T-helper 1 cell treated with Interleukin-12 subunit alpha and Interleukin-12 subunit beta and Interleukin-4 antibody, amounts not matched to agents 30 ng/mL and 1 ng/mL, for 36 hours (primary cell): Measurements from ENCODE around the gene ZNF677. TPM values are rescaled to one million over a fixed set of nuclear protein-coding genes. Genes with fewer than 3 reads are reported as not detected.

Source experiments
- intact Hi-C: fragments of 100-400 bp; cut with micrococcal nuclease; formaldehyde crosslinking; loops from one replicate; pipeline ENCODE4 v1.15.1; 2024
- total RNA-seq: library from RNA; stranded (reverse); gene quantifications from 2 replicates; pipeline ENCODE4 v1.2.3, GENCODE V29; 2022

Gene ZNF677
- total RNA-seq, 1 donor from 2014 or later = 3.2 TPM

DNA sequence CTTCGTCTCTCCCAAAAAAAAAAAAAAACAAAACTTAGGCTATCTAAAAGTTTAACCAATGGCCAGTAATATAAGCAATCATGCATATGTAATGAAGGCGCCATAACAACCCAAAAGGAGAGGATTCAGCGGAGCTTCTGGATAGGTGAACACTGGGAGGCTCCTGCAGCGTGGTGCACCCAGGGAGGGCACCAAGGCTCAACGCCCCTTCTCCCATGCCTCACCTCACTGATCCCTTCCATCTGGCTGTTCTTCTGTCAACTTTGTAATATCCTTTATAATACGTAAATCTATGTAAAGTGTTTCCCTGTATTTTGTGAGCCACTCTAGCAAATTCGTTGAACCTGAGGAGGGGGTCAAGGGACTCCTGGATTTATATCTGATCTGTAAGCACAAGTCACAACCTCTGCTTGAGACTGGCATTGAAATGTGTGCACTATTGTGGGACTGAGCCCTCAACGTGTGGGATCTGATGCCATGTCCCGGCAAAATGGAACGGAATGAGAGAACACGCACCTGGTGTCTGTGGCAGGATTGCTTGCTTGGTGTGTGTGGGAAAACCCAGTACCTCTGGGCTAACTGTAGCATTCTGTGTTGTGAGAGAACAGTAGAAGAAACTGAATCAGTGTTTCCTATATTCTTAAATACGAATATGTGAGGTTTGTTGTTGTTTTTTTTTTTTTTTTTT, 61.0 kb downstream of the ZNF677 start:
- intact Hi-C loops = loop anchor here (1.0 to 10.0 kb wide), 9 partner anchors 90 to 1619 kb away; partner anchors contain the start of genes MYADM, PRPF31, TFPT and ZNF160

DNA sequence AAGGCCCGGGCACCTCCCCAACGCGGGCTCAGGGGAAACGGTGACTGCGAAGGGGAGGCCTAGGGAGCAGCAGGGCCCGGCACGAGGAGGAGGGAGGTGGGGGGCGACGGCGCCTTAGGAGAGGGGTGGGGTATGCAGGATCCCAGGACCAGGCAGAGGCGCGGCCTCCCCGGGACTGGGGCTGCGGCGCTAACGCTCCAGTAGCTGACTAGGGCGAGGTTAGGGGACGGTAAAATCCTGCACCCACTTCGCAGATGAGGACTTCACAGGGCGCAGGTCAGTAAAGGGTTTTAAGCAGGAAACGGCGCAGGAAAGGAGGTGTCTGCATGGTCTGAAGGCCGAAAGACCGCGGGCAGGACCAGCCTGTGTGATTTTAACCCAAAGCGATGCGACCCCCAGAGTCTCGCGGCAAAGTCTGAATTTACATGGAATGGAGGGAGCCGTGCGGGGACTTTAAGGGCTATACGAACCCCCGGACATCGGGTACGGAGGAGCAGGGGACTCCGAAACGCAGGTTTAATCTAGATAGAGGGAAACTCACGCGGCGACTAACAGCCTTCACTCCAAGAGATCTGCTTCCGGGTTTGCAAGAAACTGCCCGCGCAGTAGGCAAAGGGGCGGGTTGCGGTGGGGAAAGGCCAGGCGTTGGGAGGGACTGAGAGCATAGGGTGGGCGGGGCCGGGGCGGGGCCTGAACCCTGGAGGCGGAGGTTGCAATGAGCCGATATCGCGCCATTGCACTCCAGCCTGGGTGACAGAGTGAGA, 61.7 kb downstream of the ZNF677 start, which contains the start of gene ZNF665:
TSS of gene ZNF665 (minus strand) at position 588 of the 764 bp plus-strand sequence. CDS start 10,460 bp downstream, outside the sequence.
- intact Hi-C loops = loop anchor here (1.0 to 10.0 kb wide), 9 partner anchors 90 to 1618 kb away; partner anchors contain the start of genes MYADM, PRPF31, TFPT and ZNF160

DNA sequence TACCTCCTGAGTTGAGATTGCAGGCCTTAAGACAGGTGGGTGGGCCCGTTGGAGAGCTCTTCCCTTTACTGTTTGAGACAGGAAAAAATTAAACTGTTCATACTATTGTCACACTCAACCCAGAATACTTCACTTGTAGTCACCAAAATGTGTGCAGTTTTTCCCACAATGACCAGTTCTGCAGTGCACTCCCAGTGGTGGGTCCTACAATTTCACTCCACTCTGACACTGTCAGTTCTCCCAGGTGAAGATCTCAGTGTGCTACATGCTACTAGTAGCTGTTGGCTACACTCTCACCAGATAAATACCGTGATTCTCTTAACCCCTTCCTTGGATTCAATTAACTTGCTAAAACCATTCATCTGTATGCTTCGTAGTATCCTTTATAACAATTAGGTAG, 64.4 kb downstream of the ZNF677 start:
- intact Hi-C loops = loop anchor here (10.0 kb wide), 3 partner anchors 675 to 1615 kb away; partner anchors contain the start of genes MYADM, PRPF31, TFPT and ZNF175

DNA sequence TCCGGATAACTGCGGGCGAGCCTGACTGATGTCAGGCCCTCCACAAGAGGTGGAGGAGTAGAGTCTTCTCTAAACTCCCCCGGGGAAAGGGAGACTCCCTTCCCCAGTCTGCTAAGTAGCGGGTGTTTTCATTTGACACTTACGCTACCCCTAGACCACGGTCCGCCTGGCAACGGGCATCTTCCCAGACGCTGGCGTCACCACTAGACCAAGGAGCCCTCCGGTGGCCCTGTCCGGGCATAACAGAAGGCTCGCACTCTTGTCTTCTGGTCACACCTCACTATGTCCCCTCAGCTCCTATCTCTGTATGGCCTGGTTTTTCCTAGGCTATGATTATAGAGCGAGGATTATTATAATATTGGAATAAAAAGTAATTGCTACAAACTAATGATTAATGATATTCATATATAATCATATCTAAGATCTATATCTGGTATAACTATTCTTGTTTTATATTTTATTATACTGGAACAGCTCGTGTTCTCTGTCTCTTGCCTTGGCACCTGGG, 64.9 kb downstream of the ZNF677 start:
- intact Hi-C loops = loop anchor here (10.0 kb wide), 3 partner anchors 675 to 1615 kb away; partner anchors contain the start of genes MYADM, PRPF31, TFPT and ZNF175

Other genes starting within 250 kb of the ZNF677 start
- not detected in 2 replicates for gene ERVV-1, start 241.0 kb downstream of the ZNF677 start, total RNA-seq
- not detected in 2 replicates for gene ERVV-2, start 210.1 kb downstream of the ZNF677 start, total RNA-seq
- 31.0 and 34.4 TPM in 2 replicates for gene ZNF160, start 151.5 kb downstream of the ZNF677 start, total RNA-seq
- gene ZNF415, start 122.0 kb downstream of the ZNF677 start, total RNA-seq = 0.34 and 1.0 TPM in 2 replicates
- 4.3 and 7.1 TPM in 2 replicates for gene ZNF347, start 95.8 kb downstream of the ZNF677 start, total RNA-seq
- 1.8 and 2.3 TPM in 2 replicates for gene ZNF665, start 61.5 kb downstream of the ZNF677 start, total RNA-seq
- gene VN1R2, start 3.4 kb upstream of the ZNF677 start, total RNA-seq = not detected in 2 replicates
- not detected in 2 replicates for gene VN1R4, start 12.8 kb upstream of the ZNF677 start, total RNA-seq
- 10.0 and 10.2 TPM in 2 replicates for gene ZNF845, start 78.9 kb upstream of the ZNF677 start, total RNA-seq
- 15.5 and 15.8 TPM in 2 replicates for gene ZNF525, start 110.8 kb upstream of the ZNF677 start, total RNA-seq
- gene ZNF765, start 140.3 kb upstream of the ZNF677 start, total RNA-seq = 10.2 and 13.7 TPM in 2 replicates
- gene ZNF761, start 177.1 kb upstream of the ZNF677 start, total RNA-seq = 11.6 and 12.7 TPM in 2 replicates
- gene ZNF813, start 212.9 kb upstream of the ZNF677 start, total RNA-seq = 3.1 and 5.6 TPM in 2 replicates